T47D (cell line): ENCODE results near the gene C19orf81.

Source experiments
- DNase-seq, 2 experiments: peaks; one replicate each; pipeline versions ENCODE4 v3.0.0 to v3.0.0-alpha.2; 2011 to 2012; ENCODE audit warnings: low read depth in 1 of 2, low spot score in 1 of 2
- JUND ChIP-seq: IDR thresholded peaks from 2 replicates; pipeline ENCODE4 v1.6.1; 2012; ENCODE audit warnings: low read depth
- in situ Hi-C: cut with HindIII; loops from 2 replicates; pipeline ENCODE4 v1.10.0; 2016; ENCODE audit warnings: low sequenced_read_pairs, low pct_unique_long_range_greater_than_20kb

Gene C19orf81

DNA sequence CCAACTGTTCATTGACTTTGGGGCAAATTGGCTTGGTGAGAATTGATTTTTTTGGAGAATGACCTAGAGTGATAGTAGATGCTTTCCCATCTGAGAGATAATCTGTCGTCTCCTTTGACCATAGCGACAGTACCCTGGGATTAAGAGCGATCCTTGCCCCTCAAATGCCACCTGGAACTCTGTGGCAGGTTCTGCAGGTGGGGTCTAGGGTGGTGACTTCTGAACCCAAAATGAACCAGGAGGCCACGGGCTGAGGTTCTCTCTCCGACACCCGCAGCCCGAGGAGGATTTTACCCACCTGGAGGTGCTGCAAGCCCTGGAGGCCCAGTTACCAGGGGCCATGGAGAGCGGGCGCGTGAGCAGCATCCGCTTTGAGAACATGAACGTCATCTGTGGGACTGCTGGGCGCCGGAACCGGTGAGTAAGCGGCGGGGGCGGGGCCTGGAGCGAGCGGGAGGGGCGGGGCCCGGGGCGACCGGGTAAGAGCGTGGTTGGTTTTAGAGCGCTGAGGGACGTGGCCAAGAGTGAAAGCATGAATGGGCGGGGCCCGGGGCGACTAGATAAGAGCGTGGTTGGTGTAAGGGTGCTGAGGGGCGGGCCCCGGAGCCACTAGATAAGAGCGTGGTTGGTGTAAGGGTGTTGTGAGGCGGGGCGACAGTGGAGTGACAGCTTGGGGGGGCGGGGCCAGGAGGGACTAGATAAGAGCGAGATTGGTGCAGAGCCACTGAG, 8.6 kb downstream of the C19orf81 start:
- DNase-seq = peak; percentile 90 to 99
- in situ Hi-C loops = no loop called here
- no peak for TF ChIP-seq JUND

DNA sequence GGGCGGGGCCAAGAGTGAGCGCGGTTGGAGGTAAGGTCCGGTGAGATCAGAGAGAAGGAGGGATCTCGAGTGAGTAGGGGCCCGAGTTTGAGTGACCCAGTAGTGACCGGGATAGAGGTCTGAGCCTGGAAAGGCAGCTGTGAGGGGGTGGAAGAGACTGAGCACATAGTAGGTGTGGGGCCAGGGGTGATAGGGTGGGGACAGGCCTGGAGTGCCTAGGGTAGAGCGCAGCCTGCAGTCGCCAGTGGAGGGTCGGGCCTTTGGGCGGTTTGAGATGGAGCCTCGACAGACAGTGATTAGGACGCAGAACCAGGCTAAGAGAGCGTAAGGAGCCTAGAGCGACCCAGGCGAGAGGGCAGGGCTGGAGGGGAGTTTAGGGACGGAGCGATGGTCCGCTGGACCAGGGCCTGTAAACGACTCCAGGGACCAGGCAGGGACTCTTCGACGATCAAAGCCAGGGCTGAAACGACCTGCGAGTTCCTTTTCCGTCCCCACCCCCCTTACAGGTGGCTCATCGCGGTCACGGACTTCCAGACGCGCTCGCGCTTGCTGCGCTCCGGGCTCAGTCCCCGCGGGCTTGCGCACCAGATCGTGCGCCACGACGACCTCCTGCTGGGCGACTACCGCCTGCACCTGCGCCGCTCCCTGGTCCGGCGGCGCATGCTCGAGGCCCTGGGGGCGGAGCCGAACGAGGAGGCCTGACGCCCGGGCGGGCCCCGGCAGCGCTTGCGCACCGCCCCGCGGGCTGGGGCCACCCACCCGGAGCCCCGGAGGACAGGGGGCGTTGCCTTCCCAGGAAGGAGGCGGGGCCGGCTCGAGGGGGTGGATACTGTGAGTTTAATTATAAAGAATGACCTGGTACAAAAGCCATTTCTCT, 9.4 kb downstream of the C19orf81 start:
- DNase-seq = peak; percentile 94 to 95
- no peak for TF ChIP-seq JUND

DNA sequence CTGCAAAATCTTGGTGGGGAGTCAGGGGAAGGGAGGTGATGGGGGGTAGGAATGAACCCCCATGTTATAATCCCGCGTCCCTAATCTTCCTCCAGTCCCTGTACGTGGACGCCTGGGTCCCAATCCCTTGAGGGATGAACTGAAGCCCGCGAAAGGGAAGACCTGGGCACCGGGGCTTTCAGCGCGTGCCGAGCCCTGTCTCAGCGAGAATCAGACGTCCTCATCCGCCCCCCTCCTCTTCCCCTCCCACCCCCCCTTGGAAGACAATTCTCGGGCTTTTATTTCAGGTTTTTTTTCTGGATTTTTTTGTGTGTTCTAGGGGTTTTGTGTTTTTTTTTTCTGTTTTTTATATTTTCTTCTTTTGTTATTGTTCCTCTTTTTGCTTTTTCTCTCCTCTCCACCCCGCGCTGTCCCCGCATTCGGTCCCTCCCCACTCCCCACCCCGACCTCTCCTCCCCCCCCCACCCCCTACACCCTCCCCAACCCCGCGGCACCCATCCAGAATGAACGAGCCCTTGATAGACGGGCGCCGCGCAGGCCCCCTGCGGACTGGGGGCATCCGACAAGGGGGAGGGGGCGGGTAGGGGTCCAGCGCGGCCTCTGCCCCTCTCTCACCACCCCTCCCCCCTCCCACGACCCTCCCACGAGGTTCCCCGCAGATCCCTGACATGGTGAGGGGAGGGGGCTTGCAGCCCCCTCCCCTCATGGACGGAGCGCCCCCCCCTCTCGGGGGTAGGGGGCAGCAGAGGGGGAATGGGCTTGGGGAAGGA, 10.3 kb downstream of the C19orf81 start:
- in situ Hi-C loops = no loop called here
- no peak for TF ChIP-seq JUND
- DNase-seq = no peak

More for the DNA sequence above, 9.4 kb downstream of the C19orf81 start:
- in situ Hi-C loops = no loop called here

DNA sequence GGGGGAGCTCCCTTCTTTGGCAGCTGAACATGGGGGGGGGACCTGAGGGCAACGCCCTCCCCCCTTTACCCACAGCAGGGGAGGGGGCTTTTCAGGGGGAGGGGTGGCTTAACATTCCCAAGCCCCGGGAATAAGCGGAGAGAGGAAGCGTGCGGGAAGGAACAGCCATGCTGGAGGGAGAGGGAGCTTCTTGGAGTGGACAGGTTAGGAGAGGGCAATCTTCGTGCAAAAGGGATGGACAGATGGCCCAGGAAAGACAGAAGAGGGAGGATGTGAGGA, 10.8 kb downstream of the C19orf81 start:
- no peak for TF ChIP-seq JUND
- no peak for DNase-seq
- in situ Hi-C loops = no loop called here

DNA sequence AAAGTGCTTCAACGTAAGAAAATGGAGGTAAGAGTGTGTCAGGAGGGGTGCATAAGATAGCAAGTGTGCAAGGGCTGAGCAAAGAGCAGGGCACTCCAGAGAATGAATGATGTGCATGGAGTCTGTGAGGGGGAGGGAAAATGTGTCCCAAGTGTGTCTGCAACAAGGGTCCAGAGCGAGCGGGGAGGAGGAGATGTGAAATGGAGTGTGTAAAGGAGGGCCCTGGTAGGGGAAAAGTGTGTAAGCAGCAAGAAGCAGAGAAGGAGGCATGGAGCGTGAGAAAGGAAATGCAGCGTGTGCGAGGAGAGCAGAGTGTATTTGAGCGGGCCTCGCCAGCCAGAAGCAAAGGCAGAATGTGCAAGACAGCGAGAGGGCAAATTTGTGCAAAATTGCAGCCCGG, 11.8 kb downstream of the C19orf81 start:
- no peak for DNase-seq
- in situ Hi-C loops = no loop called here
- TF ChIP-seq JUND = no peak

DNA sequence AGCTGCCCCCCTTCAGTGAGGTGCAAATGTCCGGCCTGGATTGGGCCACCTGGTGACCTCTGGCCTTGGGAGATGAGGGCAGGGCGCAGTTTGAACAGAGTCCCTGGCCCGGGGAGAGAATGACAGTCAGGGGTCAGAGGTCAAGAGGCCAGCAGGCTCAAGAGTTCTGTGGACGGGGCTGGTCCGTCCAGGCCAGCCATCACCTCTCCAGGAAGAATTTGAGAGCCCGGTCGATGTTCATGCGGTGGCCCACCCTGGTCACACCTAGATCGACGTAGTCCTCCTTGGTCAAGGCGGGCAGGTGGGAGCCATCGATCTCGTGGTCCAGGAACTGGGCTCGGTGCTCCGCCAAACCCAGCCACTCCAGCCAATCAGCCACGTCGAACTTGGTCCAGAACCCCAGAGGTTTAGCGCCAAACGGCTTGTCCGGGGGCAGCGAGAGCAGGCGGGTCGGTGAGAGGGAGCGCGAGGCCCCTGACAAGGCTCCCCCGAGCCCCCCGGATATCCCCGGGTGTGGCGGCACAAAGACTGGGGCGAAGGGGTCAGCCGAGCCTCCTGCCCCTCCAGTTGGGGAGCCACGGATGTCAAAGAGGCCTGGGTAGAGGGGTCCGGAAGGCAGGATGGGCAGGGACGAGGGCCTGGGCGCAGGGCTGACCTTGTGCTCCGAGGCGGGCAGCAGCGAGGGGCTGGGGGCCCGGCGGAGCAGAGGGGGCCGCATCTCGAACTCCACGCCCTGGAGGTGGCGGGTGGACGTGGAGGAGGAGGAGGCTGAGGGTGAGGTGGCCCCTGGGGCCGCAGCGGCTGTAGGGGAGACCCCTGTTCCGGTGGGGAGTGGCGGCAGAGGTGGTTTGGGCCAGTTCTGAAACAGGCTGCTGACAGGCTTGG, 12.8 kb downstream of the C19orf81 start:
- no peak for DNase-seq
- in situ Hi-C loops = no loop called here
- TF ChIP-seq JUND = no peak

DNA sequence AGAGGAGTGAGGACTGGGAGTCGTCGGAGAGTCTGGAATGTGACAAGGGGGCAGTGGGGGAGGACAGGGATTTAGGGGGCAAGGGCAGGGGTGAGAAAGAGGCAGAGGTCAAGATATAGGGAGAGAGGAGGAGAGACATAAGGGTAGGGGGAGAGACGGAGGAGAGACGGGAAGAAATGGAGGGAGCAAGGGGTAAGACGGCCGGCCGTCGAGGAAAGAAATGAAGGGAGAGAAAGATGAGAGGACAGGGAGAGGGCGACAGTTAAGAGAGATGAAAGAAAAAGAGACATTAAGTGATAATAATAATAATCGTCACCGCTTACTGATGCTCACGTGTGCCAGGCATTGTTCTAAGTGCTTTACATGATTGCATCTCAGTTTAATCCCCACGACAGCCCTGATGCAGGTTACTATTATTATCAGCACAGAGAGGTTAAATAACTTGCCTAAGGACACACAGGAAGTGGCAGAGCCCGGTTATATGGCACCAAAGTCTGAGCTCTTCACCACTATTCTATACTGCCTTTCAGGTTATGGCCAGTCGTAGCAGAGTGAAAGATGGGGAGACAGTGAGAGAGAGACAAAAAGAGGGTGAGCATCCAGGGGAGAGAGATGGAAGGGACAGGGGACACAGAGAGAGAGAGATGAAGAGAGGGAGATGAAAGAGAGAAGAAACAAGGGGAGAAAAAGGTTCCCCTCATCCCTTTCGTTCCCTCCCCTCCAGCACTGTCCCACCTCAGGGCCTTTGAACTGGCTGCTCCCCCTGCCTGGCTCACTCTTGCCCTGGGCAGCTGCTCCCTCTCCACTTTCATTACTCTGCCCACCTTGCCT, 13.6 kb downstream of the C19orf81 start:
- in situ Hi-C loops = no loop called here
- no peak for DNase-seq
- TF ChIP-seq JUND = no peak

DNA sequence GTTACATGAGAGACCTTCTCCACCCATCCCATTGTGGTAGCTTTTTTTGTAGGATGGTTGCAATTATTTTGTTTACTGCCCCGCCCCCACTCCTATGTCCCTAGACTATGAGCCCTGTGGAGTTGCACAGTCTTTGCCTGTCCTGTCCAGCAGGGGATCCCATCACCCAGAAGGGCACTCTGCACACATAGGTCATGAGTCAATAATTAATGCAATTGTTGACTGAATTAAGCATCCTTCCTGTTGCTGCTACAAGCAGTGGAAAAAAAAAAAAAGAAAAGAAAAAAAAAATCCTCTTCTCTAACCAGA, 14.2 kb downstream of the C19orf81 start:
- no peak for TF ChIP-seq JUND
- in situ Hi-C loops = no loop called here
- DNase-seq = peak in 1 of 2 experiments; percentile 44

DNA sequence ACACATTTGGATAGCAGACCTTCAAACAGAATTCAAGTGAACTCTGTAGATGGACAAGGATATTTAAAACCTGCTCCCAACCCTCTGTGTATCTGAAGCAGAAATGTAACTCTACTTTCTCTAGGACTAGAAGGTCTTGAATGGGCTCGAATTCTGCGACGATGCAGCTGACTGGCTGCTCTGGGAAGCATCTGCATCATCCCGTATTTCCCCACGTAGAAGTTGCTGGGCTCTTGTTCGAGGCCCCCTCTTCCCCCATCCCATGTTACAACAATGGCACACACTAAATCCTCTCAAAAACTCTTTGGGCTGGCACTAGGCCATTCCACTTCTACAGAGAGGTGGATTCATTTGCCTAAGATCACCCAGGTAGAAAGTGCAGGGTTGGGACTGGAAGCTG, 15.0 kb downstream of the C19orf81 start:
- no peak for DNase-seq
- in situ Hi-C loops = no loop called here
- TF ChIP-seq JUND = no peak

DNA sequence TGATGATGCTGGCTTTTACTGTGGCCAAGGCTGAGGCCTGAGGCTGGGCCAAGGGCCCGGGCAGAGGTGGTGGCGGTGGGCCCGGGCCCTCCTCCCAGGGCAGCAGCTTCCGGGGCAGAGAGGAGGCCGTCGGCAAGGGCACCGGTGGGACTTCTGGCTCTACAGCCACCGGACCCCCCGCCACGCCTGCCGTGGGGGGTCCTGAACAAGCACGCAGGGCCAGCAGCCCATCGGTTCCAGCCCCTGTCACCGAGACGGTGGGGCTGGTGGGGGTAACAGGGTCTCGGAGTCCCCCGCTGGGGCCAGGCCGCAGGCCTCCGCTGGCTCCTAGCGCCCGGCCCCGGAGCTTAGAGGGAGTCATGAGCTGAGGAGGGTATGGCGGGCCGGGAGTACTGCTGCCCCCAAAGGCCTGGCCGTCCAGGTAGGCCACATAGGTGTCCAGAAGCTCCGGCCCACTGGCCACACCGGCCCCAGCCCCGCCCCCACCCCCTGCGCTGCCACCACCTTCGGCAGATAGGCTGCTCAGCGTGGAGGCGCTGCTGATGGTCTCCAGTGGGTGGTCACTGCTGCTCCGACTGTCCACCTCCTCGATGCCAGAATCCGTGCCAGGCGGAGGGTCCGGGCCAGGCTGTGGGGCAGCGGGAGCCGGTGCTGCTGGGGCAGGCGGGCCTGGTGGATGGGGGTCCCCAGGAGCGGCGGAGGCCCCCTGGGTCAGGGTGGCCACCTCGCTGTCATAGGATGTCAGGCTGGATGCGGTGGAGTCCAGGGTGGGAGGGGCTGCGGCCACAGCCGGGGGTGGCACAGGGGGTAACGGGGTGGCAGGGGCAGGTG, 17.3 kb downstream of the C19orf81 start:
- DNase-seq = no peak
- in situ Hi-C loops = no loop called here

DNA sequence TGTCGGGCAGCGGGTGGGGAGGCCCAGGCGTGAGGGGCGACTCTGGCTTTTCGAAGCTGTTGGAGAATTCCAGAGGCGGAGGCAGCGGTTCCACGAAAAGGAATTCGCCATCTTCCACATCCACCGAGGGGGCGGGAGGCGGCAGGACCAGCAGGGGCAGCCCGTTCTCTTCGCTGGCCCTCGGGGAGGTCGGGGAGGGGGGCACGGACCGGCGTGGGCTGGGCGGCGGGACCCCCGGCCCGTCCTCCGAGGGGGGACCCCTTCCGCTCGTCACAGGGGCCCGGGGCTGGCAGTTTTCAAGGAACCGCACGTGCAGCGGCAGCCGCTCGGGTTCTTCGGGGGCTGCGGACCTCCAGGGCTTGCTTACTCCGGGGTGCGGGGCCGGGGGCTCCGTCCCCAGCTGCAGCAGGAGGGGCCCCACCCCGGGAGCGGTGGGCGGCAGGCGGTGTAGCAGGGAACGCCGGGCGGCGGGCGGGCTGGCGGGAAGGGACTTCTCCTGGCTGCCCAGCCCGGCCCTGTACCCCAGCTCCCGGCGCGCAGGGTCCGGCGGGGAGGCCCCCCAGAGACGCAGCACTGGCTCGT, 18.0 kb downstream of the C19orf81 start:
- DNase-seq = no peak
- in situ Hi-C loops = no loop called here
- TF ChIP-seq JUND = no peak

More for the DNA sequence above, 17.3 kb downstream of the C19orf81 start:
- no peak for TF ChIP-seq JUND
